Sigmoid colon (tissue), 7 donors: ENCODE results near the gene DPM1. TPM values are rescaled to one million over a fixed set of nuclear protein-coding genes. Genes with fewer than 3 reads are reported as not detected.

Experiments used
- DNase-seq: peaks from one replicate; pipeline ENCODE4 v3.0.0-alpha.2; 2019
- H3K27ac ChIP-seq, 4 donors: fragments of 200-600 bp; sonication (generic); one replicate each; pipeline ENCODE4 v1.5.1; 2016 to 2019; ENCODE audit warnings: mild to moderate bottlenecking in 1 of 4
- H3K27me3 ChIP-seq, 3 donors: fragments of 200-600 bp; sonication (generic); one replicate each; pipeline ENCODE4 v1.5.1; 2019; ENCODE audit warnings: mild to moderate bottlenecking in 1 of 3
- H3K36me3 ChIP-seq, 4 donors: fragments of 200-600 bp; sonication (generic); one replicate each; pipeline ENCODE4 v1.5.1; 2016 to 2019
- H3K4me1 ChIP-seq, 4 donors: fragments of 200-600 bp; sonication (generic); one replicate each; pipeline ENCODE4 v1.5.1; 2017 to 2019
- H3K4me3 ChIP-seq, 4 donors: fragments of 200-600 bp; sonication (generic); one replicate each; pipeline ENCODE4 v1.5.1; 2017 to 2019; ENCODE audit warnings: mild to moderate bottlenecking in 2 of 4, moderate library complexity in 1 of 4
- H3K9me3 ChIP-seq, 4 donors: fragments of 200-600 bp in 3 of 4; sonication (generic) in 3 of 4; one replicate each; pipeline versions ENCODE4 v1.5.1 to v1.6.1; 2013 to 2019
- CTCF ChIP-seq, 4 experiments: fragments of 450-650 bp in 3 of 4; fragments of 200-600 bp in 1 of 4; IDR thresholded peaks; one replicate each; pipeline ENCODE4 v1.5.1; 2016 to 2019; ENCODE audit warnings: antibody characterized with exemption in 4 of 4, mild to moderate bottlenecking in 3 of 4, moderate library complexity in 2 of 4
- EP300 ChIP-seq, 4 donors: sonication (generic); formaldehyde crosslinking; IDR thresholded peaks; one replicate each; pipeline ENCODE4 v1.6.1; 2017; ENCODE audit warnings: antibody characterized with exemption in 4 of 4
- POLR2A ChIP-seq, 2 donors: fragments of 450-650 bp; IDR thresholded peaks; one replicate each; pipeline ENCODE4 v1.6.1; 2016; ENCODE audit warnings: antibody characterized with exemption in 2 of 2, mild to moderate bottlenecking in 2 of 2, moderate library complexity in 2 of 2
- POLR2AphosphoS5 ChIP-seq, 4 donors: sonication (generic); formaldehyde crosslinking; IDR thresholded peaks; one replicate each; pipeline ENCODE4 v1.6.1; 2017; ENCODE audit warnings: antibody characterized with exemption in 4 of 4
- WGBS, 2 donors: extraction: QIAGEN DNeasy Blood & Tissue Kit; methylation state at CpG; one replicate each; pipeline ENCODE4 v1.1.7; 2013; 5-methylcytosine and 5-hydroxymethylcytosine counted together
- intact Hi-C: fragments of 100-400 bp; cut with DNase I; formaldehyde crosslinking; loops from one replicate; pipeline ENCODE4 v1.15.1; 2023
- polyA plus RNA-seq, 3 donors: library from polyadenylated mRNA; stranded (reverse); fragments of 200-250 nt; gene quantifications; one replicate each; pipeline ENCODE4 v1.2.3, GENCODE V29; 2013
- total RNA-seq, 4 donors: library from RNA; depleted of rRNA; stranded (reverse); fragments of >200 nt; gene quantifications; one replicate each; pipeline ENCODE4 v1.1.0, GENCODE V29; 2016
- donor health status: healthy with polysubstance abuse.
- donor health status: Bipolar disorder and iron deficiency.
- donor health status: healthy.

DPM1 gene
- total and polyA plus RNA-seq, 7 donors = 45.4 to 94.6 (median 60.4) TPM

DNA sequence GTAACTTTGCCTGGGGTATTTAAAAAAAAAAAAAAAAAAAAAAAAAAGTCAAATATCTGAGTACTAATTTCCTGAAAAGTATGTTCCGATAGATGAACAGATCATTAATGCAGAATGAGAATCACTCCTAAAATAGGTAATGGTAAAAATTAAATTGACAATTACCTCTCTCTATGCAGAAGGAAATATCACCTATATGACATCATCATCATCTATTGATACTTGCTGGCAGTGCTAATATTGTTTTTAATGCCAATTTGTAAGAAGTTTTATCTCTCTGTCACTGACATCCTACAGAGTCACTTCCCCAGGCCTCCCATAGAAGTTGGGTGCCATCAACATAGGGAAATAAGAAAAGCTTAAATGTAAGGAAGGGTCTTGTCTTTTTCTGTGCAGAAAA is 57.0 kb downstream of the DPM1 start:
- DNase-seq = no peak
- Histone ChIP-seq H3K27me3 (no peaks in the 10 kb centered on the region), H3K36me3 (peaks cover 0 to 63% (median 11%) of the 10 kb centered on the region in 4 donors), H3K4me3 (no peak overlapping the region), H3K27ac (no peak overlapping the region), H3K4me1 (peaks cover 0 to 26% (median 17%) of the 10 kb centered on the region in 4 donors), H3K9me3 (no peaks in the 10 kb centered on the region)
- WGBS, 2 donors = 87 to 98% methylated on average over 1 of the region's 1 CpG
- intact Hi-C loops = no loop called here
- no peak for TF ChIP-seq POLR2AphosphoS5 (IDR thresholded peaks at IDR 0.05)
- no peak for TF ChIP-seq EP300 (IDR thresholded peaks at IDR 0.05)
- TF ChIP-seq CTCF (IDR thresholded peaks at IDR 0.05) = no peak
- TF ChIP-seq POLR2A (IDR thresholded peaks at IDR 0.05) = no peak

GRCh38 chr20:50900261-50900660 is 58.1 kb downstream of the DPM1 start:
- Histone ChIP-seq H3K36me3 (peaks cover 0 to 63% (median 11%) of the 10 kb centered on the region in 4 donors), H3K4me3 (no peak overlapping the region), H3K4me1 (peaks cover 0 to 18% (median 13%) of the 10 kb centered on the region in 4 donors), H3K27ac (no peak overlapping the region), H3K9me3 (no peaks in the 10 kb centered on the region), H3K27me3 (no peaks in the 10 kb centered on the region)
- DNase-seq = no peak
- intact Hi-C loops = no loop called here
- TF ChIP-seq POLR2A (IDR thresholded peaks at IDR 0.05) (no peak), CTCF (IDR thresholded peaks at IDR 0.05) (no peak), POLR2AphosphoS5 (IDR thresholded peaks at IDR 0.05) (no peak), EP300 (IDR thresholded peaks at IDR 0.05) (no peak)
- WGBS, 2 donors = 74 to 86% methylated on average over 7 of the region's 7 CpGs

DNA sequence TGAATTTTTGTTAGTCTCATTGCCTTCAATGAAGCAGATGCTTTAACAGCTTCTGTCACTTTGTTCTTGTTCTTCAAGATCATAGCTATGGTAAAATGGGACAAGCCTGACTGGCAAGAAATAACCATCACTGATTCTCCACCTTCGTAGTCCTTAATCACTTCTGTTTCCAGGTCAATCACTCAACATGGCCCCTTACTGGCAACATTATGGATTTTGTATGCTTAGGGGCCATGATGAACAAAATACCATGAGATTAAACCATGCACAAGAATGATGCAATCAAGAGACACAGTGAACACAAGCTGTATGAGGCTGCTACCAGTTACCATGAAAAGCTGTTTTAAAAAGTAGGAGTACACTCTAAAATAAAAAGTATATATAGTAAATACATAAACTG is 59.9 kb downstream of the DPM1 start:
- Histone ChIP-seq H3K27ac (no peak overlapping the region), H3K27me3 (no peaks in the 10 kb centered on the region), H3K4me1 (peaks cover 0 to 5% (median under 1%) of the 10 kb centered on the region in 4 donors), H3K36me3 (peaks cover 5 to 77% (median 20%) of the 10 kb centered on the region in 4 donors), H3K9me3 (no peaks in the 10 kb centered on the region), H3K4me3 (no peak overlapping the region)
- intact Hi-C loops = no loop called here
- TF ChIP-seq CTCF (IDR thresholded peaks at IDR 0.05) = no peak
- TF ChIP-seq POLR2AphosphoS5 (IDR thresholded peaks at IDR 0.05) = no peak
- no peak for TF ChIP-seq EP300 (IDR thresholded peaks at IDR 0.05)
- TF ChIP-seq POLR2A (IDR thresholded peaks at IDR 0.05) = no peak
- WGBS, 2 donors = 90 to 95% methylated on average over 1 of the region's 1 CpG
- DNase-seq = no peak

- no peaks in the 10 kb centered on the region for H3K27me3 ChIP-seq
- intact Hi-C loops = no loop called here
- H3K4me3 ChIP-seq = no peak overlapping the region
- no peak for DNase-seq
- WGBS, 2 donors = 38 to 84% methylated on average over 8 of the region's 8 CpGs
- H3K9me3 ChIP-seq = no peaks in the 10 kb centered on the region
- no peaks in the 10 kb centered on the region for H3K4me1 ChIP-seq
- H3K27ac ChIP-seq = no peak overlapping the region
- TF ChIP-seq POLR2AphosphoS5 (IDR thresholded peaks at IDR 0.05) (no peak), CTCF (IDR thresholded peaks at IDR 0.05) (no peak), POLR2A (IDR thresholded peaks at IDR 0.05) (no peak), EP300 (IDR thresholded peaks at IDR 0.05) (no peak)
- peaks cover 17 to 86% (median 40%) of the 10 kb centered on the region in 4 donors for H3K36me3 ChIP-seq
Measured at GRCh38 chr20:50895111-50895830, 63.1 kb downstream of the DPM1 start.
